Measurements from ENCODE around the gene GRB10. TPM values are rescaled to one million over a fixed set of nuclear protein-coding genes. Genes with fewer than 3 reads are reported as not detected.

GRB10 gene
- total and polyA plus RNA-seq, 9 donors = 10.0 to 93.3 (median 27.8) TPM

- WGBS, 3 donors = 93 to 97% (median 95%) methylated on average over 3 of the region's 3 CpGs
- H3K27me3 ChIP-seq = no peaks in the 10 kb centered on the region
- H3K27ac ChIP-seq = no peak overlapping the region
- H3K9me3 ChIP-seq = no peaks in the 10 kb centered on the region
- peaks cover 13% of the 10 kb centered on the region for H3K4me1 ChIP-seq (ENCODE audit: insufficient read depth)
- H3K4me3 ChIP-seq = no peak overlapping the region
- peak in 1 of 5 donors; percentile 10 for DNase-seq
- H3K36me3 ChIP-seq = no peaks in the 10 kb centered on the region
- intact Hi-C loops (cut with DNase I) = loop anchor here in 1 of 4 donors (10.0 kb wide), 1 partner anchor 61 kb away; no protein-coding TSS in a partner anchor
- TF ChIP-seq, protein P1, sequence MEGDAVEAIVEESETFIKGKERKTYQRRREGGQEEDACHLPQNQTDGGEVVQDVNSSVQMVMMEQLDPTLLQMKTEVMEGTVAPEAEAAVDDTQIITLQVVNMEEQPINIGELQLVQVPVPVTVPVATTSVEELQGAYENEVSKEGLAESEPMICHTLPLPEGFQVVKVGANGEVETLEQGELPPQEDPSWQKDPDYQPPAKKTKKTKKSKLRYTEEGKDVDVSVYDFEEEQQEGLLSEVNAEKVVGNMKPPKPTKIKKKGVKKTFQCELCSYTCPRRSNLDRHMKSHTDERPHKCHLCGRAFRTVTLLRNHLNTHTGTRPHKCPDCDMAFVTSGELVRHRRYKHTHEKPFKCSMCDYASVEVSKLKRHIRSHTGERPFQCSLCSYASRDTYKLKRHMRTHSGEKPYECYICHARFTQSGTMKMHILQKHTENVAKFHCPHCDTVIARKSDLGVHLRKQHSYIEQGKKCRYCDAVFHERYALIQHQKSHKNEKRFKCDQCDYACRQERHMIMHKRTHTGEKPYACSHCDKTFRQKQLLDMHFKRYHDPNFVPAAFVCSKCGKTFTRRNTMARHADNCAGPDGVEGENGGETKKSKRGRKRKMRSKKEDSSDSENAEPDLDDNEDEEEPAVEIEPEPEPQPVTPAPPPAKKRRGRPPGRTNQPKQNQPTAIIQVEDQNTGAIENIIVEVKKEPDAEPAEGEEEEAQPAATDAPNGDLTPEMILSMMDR (IDR thresholded peaks at IDR 0.05) = no peak
- TF ChIP-seq POLR2A (IDR thresholded peaks at IDR 0.05) = no peak
- no peak for TF ChIP-seq EP300 (IDR thresholded peaks at IDR 0.05)
Measured at GRCh38 chr7:50655490-50655889, 127.2 kb downstream of the GRB10 start.

GRCh38 chr7:50655020-50655419 lies 127.7 kb downstream of the GRB10 start:
- intact Hi-C loops (cut with DNase I) = loop anchor here in 1 of 4 donors (10.0 kb wide), 1 partner anchor 60 kb away; no protein-coding TSS in a partner anchor
- Histone ChIP-seq H3K27ac (no peak overlapping the region), H3K36me3 (no peaks in the 10 kb centered on the region), H3K27me3 (no peaks in the 10 kb centered on the region), H3K4me3 (no peak overlapping the region), H3K4me1 (ENCODE audit: insufficient read depth) (peaks cover 13% of the 10 kb centered on the region), H3K9me3 (no peaks in the 10 kb centered on the region)
- 82 to 89% (median 87%) methylated on average over 4 of the region's 4 CpGs for WGBS, 3 donors
- no peak for TF ChIP-seq EP300 (IDR thresholded peaks at IDR 0.05)
- TF ChIP-seq POLR2A (IDR thresholded peaks at IDR 0.05) = no peak
- TF ChIP-seq, protein P1 (IDR thresholded peaks at IDR 0.05) = no peak
- peak in 1 of 5 donors; percentile 7 for DNase-seq

DNA sequence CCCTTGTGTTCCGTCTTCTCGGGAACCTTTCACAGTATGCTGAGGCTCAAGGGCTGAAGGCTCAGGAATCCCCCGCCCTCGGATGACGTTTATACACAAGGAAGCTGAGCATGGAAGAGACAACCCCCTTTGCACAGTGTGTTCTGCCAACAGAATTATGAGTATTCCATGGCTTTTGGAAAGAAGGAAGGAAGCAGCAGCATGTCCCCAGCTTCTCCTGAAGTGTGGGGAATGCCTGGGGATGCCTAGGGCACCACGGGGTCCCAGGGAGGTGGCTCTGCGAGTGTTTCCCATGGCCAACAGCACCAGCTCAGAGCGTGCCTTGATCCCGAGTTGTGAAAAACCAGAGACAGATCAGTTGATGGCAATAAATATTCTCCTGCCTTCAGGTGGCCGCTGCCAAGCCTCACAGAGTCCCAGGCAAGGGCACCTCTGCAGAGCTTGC lies 128.7 kb downstream of the GRB10 start:
- H3K4me3 ChIP-seq = no peak overlapping the region
- no peaks in the 10 kb centered on the region for H3K36me3 ChIP-seq
- peak in 3 of 5 donors; percentile 48 to 78 (median 61) for DNase-seq
- H3K4me1 ChIP-seq (ENCODE audit: insufficient read depth) = peaks cover 13% of the 10 kb centered on the region
- WGBS, 3 donors = 32 to 40% (median 40%) methylated on average over 10 of the region's 10 CpGs
- H3K27ac ChIP-seq = no peak overlapping the region
- TF ChIP-seq EP300 (IDR thresholded peaks at IDR 0.05) (no peak), POLR2A (IDR thresholded peaks at IDR 0.05) (no peak)
- TF ChIP-seq, protein P1 (IDR thresholded peaks at IDR 0.05) = no peak
- no peaks in the 10 kb centered on the region for H3K27me3 ChIP-seq
- intact Hi-C loops (cut with DNase I) = loop anchor here in 1 of 4 donors (10.0 kb wide), 1 partner anchor 59 kb away; no protein-coding TSS in a partner anchor
- H3K9me3 ChIP-seq = no peaks in the 10 kb centered on the region

- peaks cover 11% of the 10 kb centered on the region for H3K4me1 ChIP-seq (ENCODE audit: insufficient read depth)
- H3K27ac ChIP-seq = peak overlapping the region in 1 of 2 donors; percentile 22
- no peak overlapping the region for H3K4me3 ChIP-seq
- no peaks in the 10 kb centered on the region for H3K9me3 ChIP-seq
- intact Hi-C loops (cut with DNase I) = loop anchor here in 1 of 4 donors (10.0 kb wide), 1 partner anchor 58 kb away; no protein-coding TSS in a partner anchor
- peak in 2 of 5 donors; percentile 40 to 73 for DNase-seq
- 45 to 70% (median 63%) methylated on average over 16 of the region's 16 CpGs for WGBS, 3 donors
- H3K27me3 ChIP-seq = no peaks in the 10 kb centered on the region
- TF ChIP-seq POLR2A (IDR thresholded peaks at IDR 0.05) (peak; percentile 11), EP300 (IDR thresholded peaks at IDR 0.05) (no peak)
- no peaks in the 10 kb centered on the region for H3K36me3 ChIP-seq
Measured at GRCh38 chr7:50653126-50653864, 129.4 kb downstream of the GRB10 start.

All from ovary (tissue), 9 donors.